ENCODE data around the gene MAGI2.

The MAGI2 gene

GRCh38 chr7:79284211-79284610 lies 169.3 kb downstream of the MAGI2 start:
- no peaks in the 10 kb centered on the region for H3K4me1 ChIP-seq (ENCODE audit: control insufficient read depth, low read depth, low read length)
- no peaks in the 10 kb centered on the region for H3K27me3 ChIP-seq (ENCODE audit: control insufficient read depth, insufficient read depth, low read length)
- H3K9me3 ChIP-seq (ENCODE audit: control insufficient read depth, low read depth, low read length): no peaks in the 10 kb centered on the region
- no peak overlapping the region for H3K27ac ChIP-seq (ENCODE audit: low read length)
- no peak overlapping the region for H3K4me3 ChIP-seq (ENCODE audit: low read length)
- no peaks in the 10 kb centered on the region for H3K36me3 ChIP-seq (ENCODE audit: control insufficient read depth, low read depth, low read length)
- no peak overlapping the region for H3K9ac ChIP-seq (ENCODE audit: low read length)

GRCh38 chr7:79282882-79283602 lies 170.4 kb downstream of the MAGI2 start:
- no peaks in the 10 kb centered on the region for H3K9me3 ChIP-seq (ENCODE audit: control insufficient read depth, low read depth, low read length)
- no peak overlapping the region for H3K9ac ChIP-seq (ENCODE audit: low read length)
- H3K27me3 ChIP-seq (ENCODE audit: control insufficient read depth, insufficient read depth, low read length): no peaks in the 10 kb centered on the region
- H3K27ac ChIP-seq (ENCODE audit: low read length): no peak overlapping the region
- no peak overlapping the region for H3K4me3 ChIP-seq (ENCODE audit: low read length)
- H3K4me1 ChIP-seq (ENCODE audit: control insufficient read depth, low read depth, low read length): no peaks in the 10 kb centered on the region
- H3K36me3 ChIP-seq (ENCODE audit: control insufficient read depth, low read depth, low read length): no peaks in the 10 kb centered on the region

- H3K27ac ChIP-seq (ENCODE audit: low read length): no peak overlapping the region
- H3K9ac ChIP-seq (ENCODE audit: low read length): no peak overlapping the region
- H3K36me3 ChIP-seq (ENCODE audit: control insufficient read depth, low read depth, low read length): no peaks in the 10 kb centered on the region
- H3K4me1 ChIP-seq (ENCODE audit: control insufficient read depth, low read depth, low read length): no peaks in the 10 kb centered on the region
- no peaks in the 10 kb centered on the region for H3K9me3 ChIP-seq (ENCODE audit: control insufficient read depth, low read depth, low read length)
- no peak overlapping the region for H3K4me3 ChIP-seq (ENCODE audit: low read length)
- no peaks in the 10 kb centered on the region for H3K27me3 ChIP-seq (ENCODE audit: control insufficient read depth, insufficient read depth, low read length)
Measured at GRCh38 chr7:79282070-79282694, 171.3 kb downstream of the MAGI2 start.

- no peak overlapping the region for H3K9ac ChIP-seq (ENCODE audit: low read length)
- no peaks in the 10 kb centered on the region for H3K4me1 ChIP-seq (ENCODE audit: control insufficient read depth, low read depth, low read length)
- no peak overlapping the region for H3K4me3 ChIP-seq (ENCODE audit: low read length)
- no peaks in the 10 kb centered on the region for H3K27me3 ChIP-seq (ENCODE audit: control insufficient read depth, insufficient read depth, low read length)
- H3K27ac ChIP-seq (ENCODE audit: low read length): no peak overlapping the region
- no peaks in the 10 kb centered on the region for H3K36me3 ChIP-seq (ENCODE audit: control insufficient read depth, low read depth, low read length)
- H3K9me3 ChIP-seq (ENCODE audit: control insufficient read depth, low read depth, low read length): no peaks in the 10 kb centered on the region
Measured at GRCh38 chr7:79281426-79281825, 172.0 kb downstream of the MAGI2 start.

GRCh38 chr7:79272938-79273337 lies 180.5 kb downstream of the MAGI2 start:
- Histone ChIP-seq H3K27me3 (ENCODE audit: control insufficient read depth, insufficient read depth, low read length) (no peaks in the 10 kb centered on the region), H3K4me3 (ENCODE audit: low read length) (no peak overlapping the region), H3K9ac (ENCODE audit: low read length) (no peak overlapping the region), H3K4me1 (ENCODE audit: control insufficient read depth, low read depth, low read length) (no peaks in the 10 kb centered on the region), H3K27ac (ENCODE audit: low read length) (no peak overlapping the region), H3K36me3 (ENCODE audit: control insufficient read depth, low read depth, low read length) (no peaks in the 10 kb centered on the region), H3K9me3 (ENCODE audit: control insufficient read depth, low read depth, low read length) (no peaks in the 10 kb centered on the region)

- no peak overlapping the region for H3K4me3 ChIP-seq (ENCODE audit: low read length)
- no peaks in the 10 kb centered on the region for H3K27me3 ChIP-seq (ENCODE audit: control insufficient read depth, insufficient read depth, low read length)
Measured at GRCh38 chr7:79272066-79272669, 181.3 kb downstream of the MAGI2 start.

GRCh38 chr7:79268730-79269129 lies 184.7 kb downstream of the MAGI2 start:
- Histone ChIP-seq H3K9me3 (ENCODE audit: control insufficient read depth, low read depth, low read length) (no peaks in the 10 kb centered on the region), H3K36me3 (ENCODE audit: control insufficient read depth, low read depth, low read length) (no peaks in the 10 kb centered on the region), H3K9ac (ENCODE audit: low read length) (no peak overlapping the region), H3K27ac (ENCODE audit: low read length) (no peak overlapping the region), H3K4me3 (ENCODE audit: low read length) (no peak overlapping the region), H3K4me1 (ENCODE audit: control insufficient read depth, low read depth, low read length) (no peaks in the 10 kb centered on the region), H3K27me3 (ENCODE audit: control insufficient read depth, insufficient read depth, low read length) (no peaks in the 10 kb centered on the region)

More at GRCh38 chr7:79272066-79272669, 181.3 kb downstream of the MAGI2 start:
- Histone ChIP-seq H3K27ac (ENCODE audit: low read length) (no peak overlapping the region), H3K36me3 (ENCODE audit: control insufficient read depth, low read depth, low read length) (no peaks in the 10 kb centered on the region), H3K4me1 (ENCODE audit: control insufficient read depth, low read depth, low read length) (no peaks in the 10 kb centered on the region), H3K9ac (ENCODE audit: low read length) (no peak overlapping the region), H3K9me3 (ENCODE audit: control insufficient read depth, low read depth, low read length) (no peaks in the 10 kb centered on the region)

- H3K27me3 ChIP-seq (ENCODE audit: control insufficient read depth, insufficient read depth, low read length): no peaks in the 10 kb centered on the region
- H3K4me1 ChIP-seq (ENCODE audit: control insufficient read depth, low read depth, low read length): no peaks in the 10 kb centered on the region
- H3K9me3 ChIP-seq (ENCODE audit: control insufficient read depth, low read depth, low read length): no peaks in the 10 kb centered on the region
- H3K9ac ChIP-seq (ENCODE audit: low read length): no peak overlapping the region
- H3K27ac ChIP-seq (ENCODE audit: low read length): no peak overlapping the region
- no peaks in the 10 kb centered on the region for H3K36me3 ChIP-seq (ENCODE audit: control insufficient read depth, low read depth, low read length)
- H3K4me3 ChIP-seq (ENCODE audit: low read length): no peak overlapping the region
Measured at GRCh38 chr7:79258826-79259225, 194.6 kb downstream of the MAGI2 start.

GRCh38 chr7:79257959-79258358 lies 195.5 kb downstream of the MAGI2 start:
- no peaks in the 10 kb centered on the region for H3K9me3 ChIP-seq (ENCODE audit: control insufficient read depth, low read depth, low read length)

GRCh38 chr7:79245623-79246249 lies 207.7 kb downstream of the MAGI2 start:
- Histone ChIP-seq H3K9ac (ENCODE audit: low read length) (no peak overlapping the region), H3K4me3 (ENCODE audit: low read length) (no peak overlapping the region), H3K4me1 (ENCODE audit: control insufficient read depth, low read depth, low read length) (no peaks in the 10 kb centered on the region), H3K27ac (ENCODE audit: low read length) (no peak overlapping the region), H3K9me3 (ENCODE audit: control insufficient read depth, low read depth, low read length) (no peaks in the 10 kb centered on the region), H3K36me3 (ENCODE audit: control insufficient read depth, low read depth, low read length) (no peaks in the 10 kb centered on the region), H3K27me3 (ENCODE audit: control insufficient read depth, insufficient read depth, low read length) (no peaks in the 10 kb centered on the region)

More at GRCh38 chr7:79257959-79258358, 195.5 kb downstream of the MAGI2 start:
- H3K27ac ChIP-seq (ENCODE audit: low read length): no peak overlapping the region
- H3K4me1 ChIP-seq (ENCODE audit: control insufficient read depth, low read depth, low read length): no peaks in the 10 kb centered on the region
- no peak overlapping the region for H3K9ac ChIP-seq (ENCODE audit: low read length)
- H3K4me3 ChIP-seq (ENCODE audit: low read length): no peak overlapping the region
- H3K36me3 ChIP-seq (ENCODE audit: control insufficient read depth, low read depth, low read length): no peaks in the 10 kb centered on the region
- no peaks in the 10 kb centered on the region for H3K27me3 ChIP-seq (ENCODE audit: control insufficient read depth, insufficient read depth, low read length)

GRCh38 chr7:79244482-79244881 lies 209.0 kb downstream of the MAGI2 start:
- no peaks in the 10 kb centered on the region for H3K4me1 ChIP-seq (ENCODE audit: control insufficient read depth, low read depth, low read length)
- H3K36me3 ChIP-seq (ENCODE audit: control insufficient read depth, low read depth, low read length): no peaks in the 10 kb centered on the region
- H3K9ac ChIP-seq (ENCODE audit: low read length): no peak overlapping the region
- H3K9me3 ChIP-seq (ENCODE audit: control insufficient read depth, low read depth, low read length): no peaks in the 10 kb centered on the region
- H3K27me3 ChIP-seq (ENCODE audit: control insufficient read depth, insufficient read depth, low read length): no peaks in the 10 kb centered on the region
- no peak overlapping the region for H3K27ac ChIP-seq (ENCODE audit: low read length)
- no peak overlapping the region for H3K4me3 ChIP-seq (ENCODE audit: low read length)

All from iPS-18a (cell line).